OCI-LY3 (cell line): ENCODE data around the gene KHNYN.
"Not testable (repeated sequence)": the region's sequence is repeated elsewhere in the genome, so short reads cannot be mapped to it uniquely, and the experiment has no call there.

ENCODE experiments used
- H2AFZ ChIP-seq: fragments of 200-600, 300-600 bp; shearing (Covaris generic); 2 replicates; pipeline ENCODE4 v1.6.0; 2014; ENCODE audit warnings: antibody characterized with exemption, low read depth, low read length
- H3K27ac ChIP-seq: fragments of 200-600, 300-600 bp; sonication (generic); 2 replicates; pipeline ENCODE4 v1.5.1; 2014; ENCODE audit warnings: mild to moderate bottlenecking, low read length, moderate library complexity, mixed read lengths
- H3K27me3 ChIP-seq: fragments of 200-600, 300-600 bp; sonication (generic); 2 replicates; pipeline ENCODE4 v1.6.1; 2014; ENCODE audit warnings: low read depth, low read length, mixed read lengths
- H3K36me3 ChIP-seq: fragments of 200-600, 300-600 bp; sonication (generic); replicated peaks from 2 replicates; pipeline ENCODE3; 2014; ENCODE audit warnings: low read depth, low read length, mixed read lengths
- H3K4me1 ChIP-seq: fragments of 300-600, 200-600 bp; sonication (generic); 2 replicates; pipeline ENCODE4 v1.6.1; 2014; ENCODE audit warnings: low read length, mixed read lengths
- H3K4me2 ChIP-seq: fragments of 200-600, 300-600 bp; sonication (generic); 2 replicates; pipeline ENCODE4 v1.6.1; 2014; ENCODE audit warnings: low read length, mixed read lengths
- H3K4me3 ChIP-seq: fragments of 300-600, 200-600 bp; sonication (generic); 2 replicates; pipeline ENCODE4 v1.5.1; 2014; ENCODE audit warnings: antibody characterized with exemption, mild to moderate bottlenecking, low read length, moderate library complexity
- H3K79me2 ChIP-seq: fragments of 300-600, 200-600 bp; shearing (Covaris generic); 2 replicates; pipeline ENCODE4 v1.6.1; 2014; ENCODE audit warnings: mild to moderate bottlenecking, low read length, mixed read lengths
- H3K9ac ChIP-seq: fragments of 300-600, 200-600 bp; shearing (Covaris generic); 2 replicates; pipeline ENCODE4 v1.6.0; 2014; ENCODE audit warnings: mild to moderate bottlenecking, low read length, moderate library complexity
- H3K9me3 ChIP-seq: fragments of 200-600, 300-600 bp; shearing (Covaris generic); 2 replicates; pipeline ENCODE4 v1.6.1; 2014; ENCODE audit warnings: low read length, mixed read lengths; ENCODE audit not compliant: insufficient read depth
- H4K20me1 ChIP-seq: fragments of 200-600, 300-600 bp; sonication (generic); 2 replicates; pipeline ENCODE4 v1.6.1; 2016; ENCODE audit warnings: low read length, mixed read lengths; ENCODE audit not compliant: insufficient read depth
- EZH2phosphoT487 ChIP-seq: fragments of 200-600 bp; shearing (Covaris generic); IDR thresholded peaks from 2 replicates; pipeline ENCODE4 v1.6.1; 2018; ENCODE audit warnings: antibody characterized with exemption, mixed run types, low read depth
- TF ChIP-seq, protein P1 (sequence below): fragments of 200-600, 300-600 bp; sonication (generic); IDR thresholded peaks from 2 replicates; pipeline ENCODE4 v1.5.1; 2014; ENCODE audit warnings: antibody characterized with exemption, low read length, low read depth

The KHNYN gene

GRCh38 chr14:24385524-24385923, 44.2 kb upstream of the KHNYN start:
- no peaks in the 10 kb centered on the region for H3K79me2 ChIP-seq
- no peaks in the 10 kb centered on the region for H3K36me3 ChIP-seq
- H3K27me3 ChIP-seq = peaks cover 30% of the 10 kb centered on the region
- no peaks in the 10 kb centered on the region for H4K20me1 ChIP-seq
- H3K9me3 ChIP-seq = no peaks in the 10 kb centered on the region
- no peak overlapping the region for H3K4me2 ChIP-seq
- no peak overlapping the region for H3K9ac ChIP-seq
- no peak overlapping the region for H2AFZ ChIP-seq
- H3K4me3 ChIP-seq = no peak overlapping the region
- TF ChIP-seq, protein P1, sequence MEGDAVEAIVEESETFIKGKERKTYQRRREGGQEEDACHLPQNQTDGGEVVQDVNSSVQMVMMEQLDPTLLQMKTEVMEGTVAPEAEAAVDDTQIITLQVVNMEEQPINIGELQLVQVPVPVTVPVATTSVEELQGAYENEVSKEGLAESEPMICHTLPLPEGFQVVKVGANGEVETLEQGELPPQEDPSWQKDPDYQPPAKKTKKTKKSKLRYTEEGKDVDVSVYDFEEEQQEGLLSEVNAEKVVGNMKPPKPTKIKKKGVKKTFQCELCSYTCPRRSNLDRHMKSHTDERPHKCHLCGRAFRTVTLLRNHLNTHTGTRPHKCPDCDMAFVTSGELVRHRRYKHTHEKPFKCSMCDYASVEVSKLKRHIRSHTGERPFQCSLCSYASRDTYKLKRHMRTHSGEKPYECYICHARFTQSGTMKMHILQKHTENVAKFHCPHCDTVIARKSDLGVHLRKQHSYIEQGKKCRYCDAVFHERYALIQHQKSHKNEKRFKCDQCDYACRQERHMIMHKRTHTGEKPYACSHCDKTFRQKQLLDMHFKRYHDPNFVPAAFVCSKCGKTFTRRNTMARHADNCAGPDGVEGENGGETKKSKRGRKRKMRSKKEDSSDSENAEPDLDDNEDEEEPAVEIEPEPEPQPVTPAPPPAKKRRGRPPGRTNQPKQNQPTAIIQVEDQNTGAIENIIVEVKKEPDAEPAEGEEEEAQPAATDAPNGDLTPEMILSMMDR = no peak
- no peak for TF ChIP-seq EZH2phosphoT487
- peaks cover 10% of the 10 kb centered on the region for H3K4me1 ChIP-seq
- no peak overlapping the region for H3K27ac ChIP-seq

- H3K4me1 ChIP-seq = no peaks in the 10 kb centered on the region
- no peaks in the 10 kb centered on the region for H4K20me1 ChIP-seq
- H3K27me3 ChIP-seq = peaks cover 30% of the 10 kb centered on the region
- no peaks in the 10 kb centered on the region for H3K79me2 ChIP-seq
- no peak overlapping the region for H3K27ac ChIP-seq
- H3K4me3 ChIP-seq = no peak overlapping the region
- H3K9me3 ChIP-seq = no peaks in the 10 kb centered on the region
- no peak overlapping the region for H2AFZ ChIP-seq
- H3K4me2 ChIP-seq = no peak overlapping the region
- H3K36me3 ChIP-seq = no peaks in the 10 kb centered on the region
- no peak overlapping the region for H3K9ac ChIP-seq
- no peak for TF ChIP-seq EZH2phosphoT487
- TF ChIP-seq, protein P1 = no peak
These were observed 42.8 kb upstream of the KHNYN start for GRCh38 chr14:24387009-24387345.

GRCh38 chr14:24387579-24387978, 42.2 kb upstream of the KHNYN start:
- H3K4me1 ChIP-seq, H3K27ac ChIP-seq, H2AFZ ChIP-seq, H3K9me3 ChIP-seq, H3K4me2 ChIP-seq, H3K9ac ChIP-seq, H3K36me3 ChIP-seq, H3K79me2 ChIP-seq, H4K20me1 ChIP-seq, H3K4me3 ChIP-seq: not testable (repeated sequence)
- H3K27me3 ChIP-seq = peaks cover 30% of the 10 kb centered on the region

- H3K4me2 ChIP-seq = no peak overlapping the region
- no peak overlapping the region for H3K4me3 ChIP-seq
- no peak overlapping the region for H3K27ac ChIP-seq
- no peaks in the 10 kb centered on the region for H3K4me1 ChIP-seq
- H3K79me2 ChIP-seq = no peaks in the 10 kb centered on the region
- no peak overlapping the region for H3K9ac ChIP-seq
- TF ChIP-seq EZH2phosphoT487 = no peak
- TF ChIP-seq, protein P1 = no peak
- H3K27me3 ChIP-seq = peaks cover 32% of the 10 kb centered on the region
- H3K9me3 ChIP-seq = no peaks in the 10 kb centered on the region
- H4K20me1 ChIP-seq = no peaks in the 10 kb centered on the region
- no peaks in the 10 kb centered on the region for H3K36me3 ChIP-seq
- H2AFZ ChIP-seq = no peak overlapping the region
These were observed 41.1 kb upstream of the KHNYN start for GRCh38 chr14:24388474-24389179.
